Activated CD4-positive, alpha-beta T cell treated with anti-CD3 and anti-CD28 coated beads for 48 hours (primary cell): Measurements from ENCODE around the gene PLAAT3.
"Not testable (repeated sequence)": the region's sequence is repeated elsewhere in the genome, so short reads cannot be mapped to it uniquely, and the experiment has no call there.

ENCODE experiments used
- DNase-seq: peaks from one replicate; pipeline ENCODE4 v3.0.0-alpha.2; 2020

The PLAAT3 gene

GRCh38 chr11:63564784-63565350, 49.4 kb downstream of the PLAAT3 start:
- no peak for DNase-seq

- DNase-seq, result peak; percentile 40
These were observed 50.0 kb downstream of the PLAAT3 start for GRCh38 chr11:63564056-63564774.

GRCh38 chr11:63563201-63564055, 50.8 kb downstream of the PLAAT3 start, which contains the start of gene PLAAT2:
TSS of gene PLAAT2 (minus strand) at chr11:63563379. CDS start at chr11:63563324, 55 bp downstream.
- no peak for DNase-seq

- DNase-seq, result no peak
These were observed 53.6 kb downstream of the PLAAT3 start for GRCh38 chr11:63560506-63561180.

GRCh38 chr11:63558459-63559157, 55.6 kb downstream of the PLAAT3 start:
- no peak for DNase-seq

GRCh38 chr11:63557570-63557969, 56.7 kb downstream of the PLAAT3 start:
- DNase-seq, result no peak

GRCh38 chr11:63556404-63557013, 57.7 kb downstream of the PLAAT3 start:
- no peak for DNase-seq

GRCh38 chr11:63554877-63555223, 59.4 kb downstream of the PLAAT3 start:
- no peak for DNase-seq

- peak; percentile 57 for DNase-seq
These were observed 60.5 kb downstream of the PLAAT3 start for GRCh38 chr11:63553759-63554158.

GRCh38 chr11:63552921-63553320, 61.3 kb downstream of the PLAAT3 start:
- DNase-seq, result no peak

GRCh38 chr11:63551889-63552266, 62.4 kb downstream of the PLAAT3 start:
- DNase-seq, result peak; percentile 20

GRCh38 chr11:63551091-63551888, 62.9 kb downstream of the PLAAT3 start:
- peak; percentile 37 for DNase-seq

GRCh38 chr11:63550156-63550700, 64.0 kb downstream of the PLAAT3 start:
- DNase-seq, result not testable (repeated sequence)

- DNase-seq, result no peak
These were observed 64.8 kb downstream of the PLAAT3 start for GRCh38 chr11:63549411-63549810.

- DNase-seq, result no peak
These were observed 66.1 kb downstream of the PLAAT3 start for GRCh38 chr11:63548178-63548577.

GRCh38 chr11:63547061-63547460, 67.2 kb downstream of the PLAAT3 start:
- DNase-seq, result no peak

- DNase-seq, result no peak
These were observed 70.5 kb downstream of the PLAAT3 start for GRCh38 chr11:63543711-63544110.

- DNase-seq, result not testable (repeated sequence)
These were observed 71.7 kb downstream of the PLAAT3 start for GRCh38 chr11:63542506-63542905.

GRCh38 chr11:63537293-63538101, 76.7 kb downstream of the PLAAT3 start:
- DNase-seq, result peak; percentile 38
